Epithelial cell of esophagus (primary cell): ENCODE measurements around the gene C10orf143.

Experiments
- DNase-seq: peaks from one replicate; pipeline ENCODE4 v3.0.0; 2010; ENCODE audit warnings: low read depth
- H3K4me3 ChIP-seq: 2 replicates; pipeline ENCODE4 v1.5.1; 2011; ENCODE audit warnings: mild to moderate bottlenecking, low read length, control low read depth
- CTCF ChIP-seq: IDR thresholded peaks from 2 replicates; pipeline ENCODE4 v1.5.1; 2011; ENCODE audit warnings: low read depth, mild to moderate bottlenecking, low read length, control low read depth, inconsistent platforms; ENCODE audit not compliant: insufficient read depth; ENCODE audit errors: missing control alignments

Gene C10orf143

GRCh38 chr10:130066743-130067142 is 43.9 kb downstream of the C10orf143 start:
- no peak for DNase-seq
- no peak overlapping the region for H3K4me3 ChIP-seq
- no peak for TF ChIP-seq CTCF

GRCh38 chr10:130065251-130065650 is 45.4 kb downstream of the C10orf143 start:
- no peak overlapping the region for H3K4me3 ChIP-seq
- no peak for DNase-seq
- TF ChIP-seq CTCF: no peak

- no peak for DNase-seq
- no peak overlapping the region for H3K4me3 ChIP-seq
- no peak for TF ChIP-seq CTCF
These were observed 45.8 kb downstream of the C10orf143 start for GRCh38 chr10:130064783-130065182.

- DNase-seq: no peak
- TF ChIP-seq CTCF: no peak
These were observed 47.7 kb downstream of the C10orf143 start for GRCh38 chr10:130062976-130063375.

GRCh38 chr10:130062201-130062600 is 48.4 kb downstream of the C10orf143 start:
- no peak for TF ChIP-seq CTCF
- DNase-seq: peak; percentile 27
- no peak overlapping the region for H3K4me3 ChIP-seq

More at GRCh38 chr10:130062976-130063375, 47.7 kb downstream of the C10orf143 start:
- no peak overlapping the region for H3K4me3 ChIP-seq

- H3K4me3 ChIP-seq: no peak overlapping the region
- no peak for TF ChIP-seq CTCF
- no peak for DNase-seq
These were observed 48.9 kb downstream of the C10orf143 start for GRCh38 chr10:130061760-130062159.

- no peak overlapping the region for H3K4me3 ChIP-seq
- no peak for TF ChIP-seq CTCF
- DNase-seq: no peak
These were observed 56.6 kb downstream of the C10orf143 start for GRCh38 chr10:130054021-130054420.
